Urothelium cell line (cell line): ENCODE data around the gene RNF214.

Experiments
- DNase-seq: peaks from one replicate; pipeline ENCODE4 v3.0.0; 2011; ENCODE audit warnings: low spot score, mixed read lengths
- FAIRE-seq: peaks from 2 replicates; lab custom pipeline; 2011; peaks lifted over from hg19 to GRCh38; lab: Jason Lieb, UNC

Gene RNF214

DNA sequence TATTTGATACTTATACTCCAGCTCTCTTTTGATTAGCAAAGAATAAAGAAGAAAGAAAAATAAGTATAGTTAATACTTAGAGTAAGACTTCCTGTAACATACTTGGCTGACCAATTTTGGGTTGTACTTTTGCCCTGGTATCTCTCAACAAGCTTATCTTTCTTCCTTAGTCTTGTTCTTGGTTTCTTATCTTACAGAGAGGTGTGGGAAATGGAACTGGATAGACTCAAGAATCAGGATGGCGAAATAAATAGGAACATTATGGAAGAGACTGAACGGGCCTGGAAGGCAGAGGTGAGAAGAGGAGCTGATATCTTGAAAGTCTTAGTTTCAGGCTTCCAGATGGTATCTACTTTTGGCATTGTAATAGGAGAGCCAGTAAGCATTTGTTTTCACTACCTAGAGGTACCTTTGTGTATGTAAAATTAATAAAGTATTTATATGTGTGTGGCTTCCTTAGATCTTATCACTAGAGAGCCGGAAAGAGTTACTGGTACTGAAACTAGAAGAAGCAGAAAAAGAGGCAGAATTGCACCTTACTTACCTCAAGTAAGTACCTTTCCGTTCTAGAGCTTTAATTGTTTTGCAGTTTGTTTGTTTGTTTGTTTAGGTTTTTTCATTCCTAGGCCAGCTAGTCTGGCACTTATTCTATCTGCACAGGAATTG lies 47.4 kb downstream of the RNF214 start:
- DNase-seq (no peak), FAIRE-seq (no peak)

DNA sequence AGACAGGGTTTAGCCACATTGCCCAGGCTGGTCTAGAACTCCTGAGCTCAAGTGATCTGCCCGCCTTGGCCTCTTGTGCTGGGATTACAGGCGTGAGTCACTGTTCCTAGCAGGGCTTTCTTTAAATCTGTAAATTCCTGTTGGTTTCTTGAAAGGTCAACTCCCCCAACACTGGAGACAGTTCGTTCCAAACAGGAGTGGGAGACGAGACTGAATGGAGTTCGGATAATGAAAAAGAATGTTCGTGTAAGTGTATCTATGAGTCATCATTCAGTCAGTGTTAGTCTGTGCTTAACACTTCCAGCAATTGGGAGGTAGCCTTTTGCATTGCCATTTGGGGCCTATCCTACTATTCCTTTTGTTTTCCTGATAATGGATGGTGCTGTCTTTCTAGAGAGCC lies 48.7 kb downstream of the RNF214 start:
- DNase-seq: peak; percentile 63
- no peak for FAIRE-seq

DNA sequence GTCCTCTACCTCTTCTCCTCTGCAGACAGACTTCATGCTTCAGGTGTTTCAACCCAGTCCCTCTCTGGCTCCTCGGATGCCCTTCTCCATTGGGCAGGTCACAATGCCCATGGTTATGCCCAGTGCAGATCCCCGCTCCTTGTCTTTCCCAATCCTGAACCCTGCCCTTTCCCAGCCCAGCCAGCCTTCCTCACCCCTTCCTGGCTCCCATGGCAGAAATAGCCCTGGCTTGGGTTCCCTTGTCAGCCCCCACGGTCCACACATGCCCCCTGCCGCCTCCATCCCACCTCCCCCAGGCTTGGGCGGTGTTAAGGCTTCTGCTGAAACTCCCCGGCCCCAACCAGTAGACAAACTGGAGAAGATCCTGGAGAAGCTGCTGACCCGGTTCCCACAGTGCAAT lies 49.4 kb downstream of the RNF214 start:
- no peak for FAIRE-seq

DNA sequence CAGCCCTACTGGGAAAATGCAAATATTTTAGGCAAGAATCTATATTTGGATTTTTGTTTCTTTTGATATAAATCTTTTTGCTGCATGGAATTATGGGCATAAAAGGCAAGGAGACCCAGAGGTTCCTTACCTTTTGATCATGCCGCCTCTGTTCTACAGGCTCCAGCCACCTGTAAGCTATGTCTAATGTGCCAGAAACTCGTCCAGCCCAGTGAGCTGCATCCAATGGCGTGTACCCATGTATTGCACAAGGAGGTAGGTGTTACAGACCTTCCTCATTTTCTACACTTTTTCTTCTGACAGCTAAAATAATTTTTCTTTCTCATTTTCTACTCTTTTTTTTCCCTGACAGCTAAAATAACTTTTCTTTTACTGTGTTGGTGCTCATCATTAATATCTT lies 50.5 kb downstream of the RNF214 start:
- no peak for DNase-seq
- FAIRE-seq: no peak

More for the DNA sequence above, 49.4 kb downstream of the RNF214 start:
- no peak for DNase-seq

DNA sequence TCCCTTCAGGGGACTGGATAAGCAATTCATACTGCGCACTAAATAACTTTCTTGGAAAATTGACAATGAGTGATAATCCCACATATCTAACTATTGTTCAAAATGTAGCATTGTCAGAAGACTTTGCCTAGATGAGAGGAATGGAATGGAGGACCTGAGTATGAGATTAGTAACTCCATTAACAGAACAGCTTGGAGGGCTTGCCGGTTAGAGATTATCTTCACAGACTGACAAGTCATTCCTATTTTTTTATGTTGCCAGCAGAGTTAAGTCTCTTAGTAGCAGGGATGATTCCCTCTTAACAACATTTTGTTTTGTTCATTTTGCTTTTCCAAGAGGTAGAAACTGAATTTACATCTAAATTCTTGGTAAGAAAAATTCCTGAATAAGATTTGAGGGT lies 51.6 kb downstream of the RNF214 start:
- FAIRE-seq (no peak), DNase-seq (no peak)

DNA sequence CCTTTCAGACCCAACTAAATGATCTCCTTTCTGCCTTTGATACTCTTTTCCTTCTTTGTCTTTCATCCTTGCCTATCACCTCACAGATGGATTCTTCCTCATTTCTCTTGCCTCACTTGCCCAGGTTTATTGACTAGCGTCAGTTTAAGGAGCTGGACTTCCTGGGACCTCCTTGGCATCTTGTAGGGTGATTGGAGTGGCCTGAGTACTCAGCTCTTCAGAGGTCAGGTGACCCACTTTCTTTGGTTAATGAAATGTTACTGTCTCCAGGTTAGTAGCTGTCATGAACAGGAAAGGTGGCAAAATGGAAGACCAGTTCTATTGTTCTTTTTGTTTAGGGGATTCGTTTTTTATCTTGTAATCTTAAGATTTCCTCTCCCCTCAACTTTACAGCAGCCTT lies 54.1 kb downstream of the RNF214 start:
- no peak for FAIRE-seq

DNA sequence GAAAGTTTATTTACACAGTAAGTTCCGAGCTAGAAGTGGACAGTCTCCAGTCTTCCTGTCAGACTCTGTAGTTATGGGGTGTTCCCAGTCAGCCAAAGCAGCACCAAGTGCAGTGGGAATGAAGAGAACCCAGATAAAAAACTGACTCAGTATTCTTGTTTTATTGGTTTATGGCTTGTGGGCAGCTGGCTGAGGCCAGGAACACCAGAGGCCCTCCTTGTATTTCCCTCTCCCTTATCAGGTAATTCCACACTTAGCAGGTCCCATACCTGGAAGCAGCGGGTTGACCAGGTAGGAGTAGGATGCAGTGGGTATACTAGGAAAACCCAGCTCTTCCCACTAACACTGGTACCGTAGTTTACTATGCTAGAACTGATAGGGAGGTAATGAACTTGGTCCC lies 55.2 kb downstream of the RNF214 start:
- no peak for FAIRE-seq
- DNase-seq: no peak

More for the DNA sequence above, 54.1 kb downstream of the RNF214 start:
- no peak for DNase-seq

DNA sequence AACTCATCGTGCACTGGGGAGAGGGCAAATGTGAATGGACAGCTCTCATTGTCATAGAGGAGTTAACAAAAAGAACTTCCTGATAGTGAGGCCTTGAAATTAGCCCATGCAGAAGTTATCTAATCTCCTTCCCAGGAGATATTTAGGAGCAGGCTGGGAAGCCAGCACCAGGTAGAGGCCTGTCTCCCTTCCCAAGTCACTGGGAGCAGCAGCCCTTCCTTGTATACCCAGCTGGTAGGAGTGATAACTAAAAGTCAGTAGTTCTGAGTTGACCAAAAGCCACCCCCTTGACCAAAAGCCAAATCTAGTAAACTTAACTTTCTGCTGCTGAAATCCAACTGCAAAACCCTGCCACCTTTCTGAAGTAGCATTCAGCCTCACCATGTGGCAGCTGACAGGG lies 57.3 kb downstream of the RNF214 start:
- no peak for DNase-seq
- no peak for FAIRE-seq

DNA sequence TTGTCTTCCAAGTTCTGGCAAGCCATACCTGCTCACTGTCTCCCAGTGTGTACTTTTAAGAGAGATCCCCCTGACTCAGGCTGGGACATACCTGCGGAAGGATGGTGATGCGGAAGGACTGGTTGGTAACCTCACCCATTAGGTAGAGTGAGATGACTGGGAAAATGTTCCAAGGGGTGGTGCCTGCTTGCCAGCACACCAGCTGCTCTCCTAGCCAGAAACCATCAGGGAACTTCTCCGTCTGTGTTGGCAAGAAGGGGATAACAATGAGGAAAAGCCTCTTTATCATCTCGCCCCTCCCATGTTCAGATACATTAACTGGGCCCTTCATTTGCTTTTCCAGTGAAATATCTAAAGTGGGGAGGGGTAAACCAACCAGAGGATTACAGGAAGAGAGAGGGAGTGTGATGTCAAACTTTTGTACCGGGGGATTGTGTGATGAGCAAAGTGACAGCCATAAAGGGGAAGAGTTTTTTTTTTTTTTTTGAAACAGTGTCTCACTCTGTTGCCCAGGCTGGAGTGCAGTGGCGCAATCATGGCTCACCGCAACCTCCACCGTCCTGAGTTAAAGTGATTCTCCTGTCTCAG lies 58.4 kb downstream of the RNF214 start, which contains the start of gene BACE1-AS:
Gene BACE1-AS, plus strand, starts transcription at position 538 of the 588 bp plus-strand sequence.
- DNase-seq (no peak), FAIRE-seq (no peak)

DNA sequence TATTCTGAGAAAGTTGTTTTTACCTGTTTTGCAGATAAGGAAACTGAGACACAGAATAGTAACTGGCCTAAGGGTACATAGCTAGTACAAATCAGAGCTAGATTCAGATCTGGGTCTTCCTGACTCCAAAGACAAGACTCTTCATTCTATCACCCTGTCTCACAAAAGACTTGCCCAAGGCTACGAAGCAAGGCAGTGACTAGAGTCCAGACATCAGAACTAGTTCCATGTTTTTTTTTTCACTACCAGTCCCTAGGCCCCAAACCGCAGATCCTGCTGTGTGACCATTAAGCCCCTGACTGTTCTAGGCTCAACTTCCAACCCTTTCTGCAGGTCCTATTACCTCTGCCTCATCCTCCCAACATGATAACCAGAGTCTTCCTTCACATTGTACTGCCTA lies 60.1 kb downstream of the RNF214 start:
- no peak for FAIRE-seq
- no peak for DNase-seq

DNA sequence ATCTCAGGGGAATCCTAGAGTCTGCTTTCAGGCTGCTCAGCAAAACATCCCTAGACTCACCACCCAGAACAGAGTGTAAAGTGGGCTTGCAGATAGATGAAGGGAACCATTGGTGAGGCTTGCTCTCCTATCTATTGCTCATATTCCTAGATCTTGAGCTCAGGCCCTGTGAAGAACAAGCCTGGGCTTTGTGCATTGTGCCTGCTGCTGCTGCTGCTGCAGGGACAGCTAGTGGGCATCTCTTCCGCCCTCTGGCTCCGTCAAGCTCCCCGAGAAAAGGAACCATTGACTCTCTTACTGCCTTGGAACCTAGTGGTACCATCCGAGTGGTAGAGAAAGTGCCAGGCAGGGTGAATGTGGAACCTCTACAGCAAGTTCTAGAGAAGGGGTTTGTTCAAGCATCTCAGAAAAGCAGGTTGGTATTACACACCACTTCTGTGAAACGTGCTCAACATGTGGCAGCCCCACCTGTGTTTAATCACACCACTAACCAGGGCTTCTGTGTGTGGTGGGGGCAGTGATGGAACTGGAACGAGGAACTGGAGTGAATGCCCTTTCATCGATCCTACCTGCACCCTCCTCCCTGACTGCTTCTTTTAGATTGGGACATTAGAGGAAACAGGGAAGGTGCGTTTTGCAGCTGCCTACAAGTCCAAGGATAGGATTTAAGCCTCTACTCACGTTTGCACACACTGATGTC lies 63.1 kb downstream of the RNF214 start:
- DNase-seq (no peak), FAIRE-seq (no peak)

DNA sequence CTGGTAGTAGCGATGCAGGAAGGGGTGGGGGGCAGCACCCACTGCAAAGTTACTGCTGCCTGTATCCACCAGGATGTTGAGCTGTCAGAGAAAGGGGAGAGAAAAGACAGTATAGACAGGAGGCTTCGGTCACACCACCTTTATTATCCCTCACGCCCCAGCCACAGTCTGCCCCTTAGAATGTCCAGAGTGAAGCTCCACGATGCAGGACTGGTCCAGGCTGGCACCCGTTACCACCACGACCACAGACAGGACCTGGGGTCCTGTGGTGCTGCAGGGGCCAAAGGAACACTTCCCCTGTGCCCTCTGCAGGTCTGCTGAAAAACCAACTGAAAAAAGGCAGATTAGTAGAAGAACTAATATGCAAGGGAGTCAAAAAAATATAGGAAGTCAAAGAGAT lies 64.4 kb downstream of the RNF214 start:
- DNase-seq (no peak), FAIRE-seq (no peak)

DNA sequence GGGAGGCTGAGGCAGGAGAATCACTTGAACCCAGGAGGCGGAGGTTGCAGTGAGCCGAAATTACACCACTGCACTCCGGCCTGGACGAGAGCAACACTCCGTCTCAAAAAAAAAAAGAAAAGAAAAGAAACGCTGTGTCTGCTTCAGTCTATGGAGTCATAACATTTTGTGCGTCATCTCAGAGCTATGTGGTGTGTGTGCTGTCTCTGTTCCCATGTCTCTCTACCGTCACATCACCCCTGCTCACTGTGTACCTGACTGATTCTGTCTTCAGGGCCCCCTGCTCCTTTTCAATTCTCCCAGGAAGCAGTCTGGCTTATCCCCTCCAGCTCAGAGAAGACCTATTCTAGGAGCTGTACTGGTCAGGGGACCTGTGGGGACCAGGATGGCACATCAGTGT lies 65.7 kb downstream of the RNF214 start:
- no peak for FAIRE-seq
- DNase-seq: no peak

DNA sequence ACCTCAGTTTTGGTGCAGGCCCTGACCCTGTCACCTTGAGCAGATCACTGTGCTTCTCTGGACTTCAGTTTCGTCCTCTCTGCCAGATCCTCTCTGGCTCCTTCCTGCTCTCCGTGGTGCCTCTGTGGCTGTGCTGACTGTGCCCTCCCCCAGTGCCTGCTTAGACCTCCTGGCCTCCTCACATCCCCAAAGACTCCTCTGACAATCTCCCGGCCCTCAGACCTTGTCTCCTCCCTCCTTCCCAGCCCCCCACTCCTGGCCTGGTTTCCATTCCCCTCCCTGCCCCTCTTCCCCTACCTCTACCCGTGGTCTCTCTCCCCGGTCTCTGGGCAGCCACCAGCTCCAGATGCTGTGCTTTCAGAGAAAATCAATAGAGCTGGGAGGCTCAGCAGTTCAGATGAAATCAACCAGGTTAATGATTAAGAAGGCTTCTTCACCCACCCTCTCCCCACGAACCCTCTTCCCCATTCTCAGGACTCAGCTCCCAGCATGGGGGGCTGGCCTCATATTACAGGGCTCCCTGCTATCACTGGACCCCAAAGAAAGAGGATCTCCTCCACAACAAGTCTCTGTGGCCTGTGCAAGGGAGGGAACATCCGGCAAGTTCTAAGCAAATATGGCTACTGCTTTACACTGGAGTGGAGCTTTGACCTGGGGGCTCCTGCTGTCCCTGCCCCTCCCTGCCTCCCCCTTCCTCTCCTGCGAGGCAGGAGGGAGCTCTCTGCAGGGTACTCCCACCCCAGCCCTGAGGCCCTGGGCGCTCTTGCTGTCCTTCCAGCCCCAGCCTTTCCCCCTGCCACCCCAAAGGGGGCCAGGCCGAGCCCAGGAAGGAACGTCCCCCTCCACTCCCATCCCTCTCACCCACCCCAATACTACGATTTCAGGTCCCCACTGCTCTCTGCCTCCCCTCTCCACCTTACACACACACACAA lies 67.1 kb downstream of the RNF214 start:
- no peak for FAIRE-seq
- no peak for DNase-seq

DNA sequence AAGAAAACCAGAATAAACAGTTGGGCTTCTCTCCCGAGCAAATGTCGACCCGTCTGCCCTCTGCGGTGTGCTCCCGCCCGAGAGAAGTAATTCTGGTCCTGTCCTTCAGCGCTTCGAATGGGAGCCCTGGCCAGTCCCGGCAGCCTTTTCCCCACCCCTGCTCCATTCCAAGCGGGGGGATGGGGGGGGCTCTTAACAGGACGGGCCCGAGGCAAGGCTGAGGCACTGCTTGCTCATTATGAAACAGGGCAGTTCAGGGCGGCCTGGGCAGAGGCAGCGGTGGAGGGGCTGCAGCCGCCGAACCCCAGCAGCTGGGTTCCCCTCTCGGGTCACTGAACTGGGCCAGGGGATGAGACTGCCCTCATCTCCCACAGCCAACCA lies 67.8 kb downstream of the RNF214 start:
- DNase-seq (no peak), FAIRE-seq (no peak)

DNA sequence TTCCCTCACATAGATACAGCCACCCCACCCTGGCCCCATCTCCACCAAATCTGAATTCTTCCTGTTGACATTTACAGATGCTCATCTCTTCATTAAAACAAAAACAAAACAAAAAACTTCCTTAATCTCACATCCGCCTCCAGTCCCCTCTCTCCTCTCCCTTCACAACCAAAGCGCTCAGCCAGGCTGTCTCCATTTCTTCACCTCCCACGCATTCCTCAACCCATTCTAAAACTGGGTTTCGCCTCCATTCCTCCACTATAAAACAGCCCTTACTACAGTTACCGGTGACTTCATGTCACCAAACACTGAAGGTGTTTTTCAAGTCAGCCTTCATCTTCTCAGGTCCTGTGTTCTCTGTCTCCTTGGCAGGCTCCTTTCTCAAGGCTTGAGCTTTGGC lies 68.3 kb downstream of the RNF214 start:
- FAIRE-seq (no peak), DNase-seq (no peak)

DNA sequence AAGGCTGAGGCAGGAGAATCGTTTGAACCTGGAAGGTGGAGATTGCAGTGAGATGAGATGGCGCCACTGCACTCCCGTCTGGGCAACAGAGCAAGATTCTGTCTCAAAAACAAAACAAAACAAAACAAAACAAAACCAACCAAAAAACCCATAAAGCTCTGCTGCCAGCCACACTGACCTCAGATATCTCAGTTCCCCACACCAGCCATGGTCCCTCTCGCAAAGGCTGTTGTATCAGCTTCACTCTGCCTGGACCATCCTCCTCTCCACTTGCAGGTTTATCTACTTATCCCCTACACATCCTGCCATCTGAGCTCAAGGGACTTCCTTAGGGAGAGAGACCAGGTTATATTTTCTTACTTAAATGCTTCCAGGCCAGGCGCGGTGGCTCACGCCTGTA lies 69.8 kb downstream of the RNF214 start:
- DNase-seq (no peak), FAIRE-seq (no peak)

DNA sequence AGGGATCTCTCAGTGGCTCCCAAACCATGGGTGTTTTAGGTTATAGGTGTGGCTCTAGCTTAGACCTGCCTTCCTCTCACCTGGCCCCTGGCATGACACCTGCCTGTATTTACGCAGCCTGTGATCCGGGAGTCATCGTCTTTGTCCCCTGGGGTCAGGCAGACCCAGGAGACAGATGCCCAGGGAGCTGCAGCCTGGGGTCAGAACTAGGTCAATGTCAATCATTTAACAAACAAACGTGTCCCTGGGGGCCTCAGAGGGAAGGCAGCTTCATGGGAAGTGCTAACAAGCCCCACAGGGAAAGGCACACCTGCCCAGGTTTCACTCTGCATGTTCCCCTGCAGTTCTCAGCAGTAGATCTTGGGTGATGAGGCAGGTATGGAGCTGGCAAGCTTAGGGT lies 70.6 kb downstream of the RNF214 start:
- no peak for FAIRE-seq
- no peak for DNase-seq

DNA sequence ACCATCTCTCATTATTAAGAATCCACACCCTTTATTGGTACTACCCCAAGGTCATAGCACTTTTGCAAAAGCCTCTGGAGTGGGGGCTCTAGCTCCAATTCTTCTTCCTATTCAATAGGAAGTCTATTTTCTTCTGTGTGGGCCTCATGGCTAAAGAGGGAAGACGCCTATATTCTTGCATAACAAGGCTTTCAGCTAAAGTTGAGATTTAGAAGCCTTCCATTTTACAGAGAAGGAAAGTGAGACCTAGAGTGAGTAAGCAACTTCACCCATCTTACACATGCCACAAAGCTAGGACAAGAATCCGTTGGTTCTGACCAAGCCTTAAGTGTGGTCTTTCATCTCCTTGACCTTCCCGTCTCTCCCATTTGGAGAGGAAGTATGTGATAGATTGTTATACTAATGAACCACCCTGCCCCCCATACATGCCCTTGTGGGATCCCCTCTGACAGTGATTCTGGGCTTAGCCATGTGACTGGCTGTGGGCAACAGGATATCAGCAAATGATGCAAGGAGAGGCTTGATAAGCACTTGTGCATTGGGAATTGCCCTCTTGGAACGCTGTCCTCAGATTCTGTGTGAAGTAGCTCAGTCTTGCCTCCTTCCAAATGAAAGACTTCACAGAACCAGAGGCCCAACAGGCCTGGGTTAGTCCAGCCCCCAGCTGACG lies 71.3 kb downstream of the RNF214 start:
- DNase-seq (no peak), FAIRE-seq (no peak)

DNA sequence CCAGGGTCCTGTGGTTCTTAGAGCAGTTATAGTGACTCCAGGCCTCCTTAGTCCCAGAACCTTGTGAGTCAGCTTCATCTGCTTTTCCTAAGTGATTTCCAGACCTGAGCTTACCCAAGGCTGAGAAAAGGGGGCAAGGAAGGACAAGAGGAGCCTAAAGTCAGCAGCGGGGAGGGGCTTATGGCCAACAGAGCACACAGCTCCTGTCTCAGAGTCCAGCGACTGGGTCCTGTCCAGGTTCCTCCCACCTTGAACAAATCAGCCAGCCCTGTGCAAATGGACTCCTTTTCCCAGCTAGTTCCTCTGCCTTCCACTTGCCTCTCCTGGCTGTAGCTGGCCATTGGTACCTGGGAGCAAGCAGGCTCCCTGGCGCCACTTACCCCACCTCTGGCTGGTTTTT lies 72.7 kb downstream of the RNF214 start:
- FAIRE-seq (no peak), DNase-seq (no peak)

DNA sequence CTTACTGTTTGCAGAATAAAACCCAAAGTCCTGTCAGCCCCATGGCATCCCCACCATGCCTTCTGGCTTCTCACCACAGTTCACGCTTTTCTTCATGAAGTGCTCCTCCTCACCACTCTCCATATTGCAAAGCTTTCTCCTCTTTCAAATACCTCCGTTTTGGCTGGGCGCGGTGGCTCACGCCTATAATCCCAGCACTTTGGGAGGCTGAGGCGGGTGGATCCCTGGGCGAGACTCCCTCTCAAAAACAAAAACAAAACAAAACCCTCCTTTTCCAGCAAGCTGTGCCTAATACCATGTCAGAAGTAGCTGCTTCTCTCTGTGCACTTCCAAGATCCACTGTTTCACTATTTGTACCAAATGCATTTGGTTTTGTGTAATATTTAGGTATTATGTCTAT lies 76.8 kb downstream of the RNF214 start:
- DNase-seq (no peak), FAIRE-seq (no peak)
